Measurements from ENCODE around the gene MBP. TPM values are rescaled to one million over a fixed set of nuclear protein-coding genes. Genes with fewer than 3 reads are reported as not detected.

The MBP gene
- polyA plus RNA-seq, 1 donor from 2014 or later, result 3.3 TPM

GRCh38 chr18:77105028-77105427 is 27.6 kb downstream of the MBP start:
- Histone ChIP-seq H3F3A (ENCODE audit: insufficient read depth, low read length, poor library complexity, severe bottlenecking) (peaks cover 8% of the 10 kb centered on the region), H3K79me2 (replicated peaks; ENCODE audit: insufficient read depth, low read length) (no peaks in the 10 kb centered on the region), H3K9ac (ENCODE audit: low read length) (no peak overlapping the region), H3K27ac (ENCODE audit: low read length) (no peak overlapping the region), H4K20me1 (ENCODE audit: insufficient read depth) (no peaks in the 10 kb centered on the region), H2AFZ (ENCODE audit: low read depth, low read length) (no peak overlapping the region), H3K4me2 (ENCODE audit: low read length) (no peak overlapping the region), H3K36me3 (ENCODE audit: insufficient read depth, low read length) (no peaks in the 10 kb centered on the region), H3K4me3 (ENCODE audit: low read length) (no peak overlapping the region), H3K9me3 (ENCODE audit: low read length) (no peaks in the 10 kb centered on the region), H3K27me3 (ENCODE audit: insufficient read depth, low read depth, low read length) (no peaks in the 10 kb centered on the region), H3K9me2 (ENCODE audit: insufficient read depth, low read length) (no peaks in the 10 kb centered on the region)
- no peak for TF ChIP-seq EP300 (conservative IDR thresholded peaks at IDR 0.05; ENCODE audit: poor library complexity, severe bottlenecking)
- TF ChIP-seq CTCF (IDR thresholded peaks at IDR 0.05; ENCODE audit: poor library complexity, severe bottlenecking), result no peak
- TF ChIP-seq SMC3 (conservative IDR thresholded peaks at IDR 0.05; ENCODE audit: poor library complexity), result no peak
- TF ChIP-seq EZH2 (IDR thresholded peaks at IDR 0.05; ENCODE audit: borderline replicate concordance, insufficient read depth, low read length, poor library complexity, severe bottlenecking), result no peak
- no peak for TF ChIP-seq RAD21 (conservative IDR thresholded peaks at IDR 0.05)
- TF ChIP-seq MXI1 (conservative IDR thresholded peaks at IDR 0.05; ENCODE audit: poor library complexity, severe bottlenecking), result no peak
- TF ChIP-seq, protein P1, sequence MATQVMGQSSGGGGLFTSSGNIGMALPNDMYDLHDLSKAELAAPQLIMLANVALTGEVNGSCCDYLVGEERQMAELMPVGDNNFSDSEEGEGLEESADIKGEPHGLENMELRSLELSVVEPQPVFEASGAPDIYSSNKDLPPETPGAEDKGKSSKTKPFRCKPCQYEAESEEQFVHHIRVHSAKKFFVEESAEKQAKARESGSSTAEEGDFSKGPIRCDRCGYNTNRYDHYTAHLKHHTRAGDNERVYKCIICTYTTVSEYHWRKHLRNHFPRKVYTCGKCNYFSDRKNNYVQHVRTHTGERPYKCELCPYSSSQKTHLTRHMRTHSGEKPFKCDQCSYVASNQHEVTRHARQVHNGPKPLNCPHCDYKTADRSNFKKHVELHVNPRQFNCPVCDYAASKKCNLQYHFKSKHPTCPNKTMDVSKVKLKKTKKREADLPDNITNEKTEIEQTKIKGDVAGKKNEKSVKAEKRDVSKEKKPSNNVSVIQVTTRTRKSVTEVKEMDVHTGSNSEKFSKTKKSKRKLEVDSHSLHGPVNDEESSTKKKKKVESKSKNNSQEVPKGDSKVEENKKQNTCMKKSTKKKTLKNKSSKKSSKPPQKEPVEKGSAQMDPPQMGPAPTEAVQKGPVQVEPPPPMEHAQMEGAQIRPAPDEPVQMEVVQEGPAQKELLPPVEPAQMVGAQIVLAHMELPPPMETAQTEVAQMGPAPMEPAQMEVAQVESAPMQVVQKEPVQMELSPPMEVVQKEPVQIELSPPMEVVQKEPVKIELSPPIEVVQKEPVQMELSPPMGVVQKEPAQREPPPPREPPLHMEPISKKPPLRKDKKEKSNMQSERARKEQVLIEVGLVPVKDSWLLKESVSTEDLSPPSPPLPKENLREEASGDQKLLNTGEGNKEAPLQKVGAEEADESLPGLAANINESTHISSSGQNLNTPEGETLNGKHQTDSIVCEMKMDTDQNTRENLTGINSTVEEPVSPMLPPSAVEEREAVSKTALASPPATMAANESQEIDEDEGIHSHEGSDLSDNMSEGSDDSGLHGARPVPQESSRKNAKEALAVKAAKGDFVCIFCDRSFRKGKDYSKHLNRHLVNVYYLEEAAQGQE (IDR thresholded peaks at IDR 0.05; ENCODE audit: borderline replicate concordance), result no peak
- TF ChIP-seq POLR2AphosphoS5 (IDR thresholded peaks at IDR 0.05), result no peak
- no peak for TF ChIP-seq TAF1 (IDR thresholded peaks at IDR 0.05; ENCODE audit: low read depth)

DNA sequence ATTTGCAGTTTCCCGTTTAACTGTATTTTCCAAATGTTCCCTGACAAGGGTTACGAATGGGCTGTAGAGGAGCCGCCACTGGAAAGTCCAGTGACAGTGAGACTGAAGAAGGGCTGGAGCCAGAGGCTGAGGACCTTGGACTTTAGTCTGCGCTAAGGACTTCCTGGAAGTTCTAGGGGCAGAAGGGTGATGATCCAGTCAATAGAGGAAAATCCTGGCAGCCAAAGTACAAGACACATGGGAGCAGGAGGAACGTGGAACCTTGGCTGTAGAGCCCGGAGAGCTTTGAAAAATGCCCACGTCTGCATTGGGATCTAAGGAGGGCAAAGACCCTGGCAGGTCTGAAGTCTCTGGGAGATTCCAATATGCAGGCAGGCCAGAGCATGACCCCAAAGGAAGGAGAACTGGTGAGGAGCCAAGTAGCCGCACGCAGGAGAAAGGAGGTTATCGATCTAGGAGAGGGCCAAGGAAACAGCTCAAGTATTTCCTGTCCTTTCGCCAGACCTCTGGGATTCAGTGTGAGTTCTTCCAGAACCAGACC is 28.5 kb downstream of the MBP start:
- no peak overlapping the region for H2AFZ ChIP-seq (ENCODE audit: low read depth, low read length)
- H3K9ac ChIP-seq (ENCODE audit: low read length), result no peak overlapping the region
- H3K27ac ChIP-seq (ENCODE audit: low read length), result no peak overlapping the region
- no peak overlapping the region for H3K4me3 ChIP-seq (ENCODE audit: low read length)
- no peaks in the 10 kb centered on the region for H3K27me3 ChIP-seq (ENCODE audit: insufficient read depth, low read depth, low read length)
- no peaks in the 10 kb centered on the region for H3K9me2 ChIP-seq (ENCODE audit: insufficient read depth, low read length)
- no peaks in the 10 kb centered on the region for H3K9me3 ChIP-seq (ENCODE audit: low read length)
- peaks cover 8% of the 10 kb centered on the region for H3F3A ChIP-seq (ENCODE audit: insufficient read depth, low read length, poor library complexity, severe bottlenecking)
- no peak overlapping the region for H3K4me2 ChIP-seq (ENCODE audit: low read length)
- no peaks in the 10 kb centered on the region for H3K36me3 ChIP-seq (ENCODE audit: insufficient read depth, low read length)
- H4K20me1 ChIP-seq (ENCODE audit: insufficient read depth), result no peaks in the 10 kb centered on the region
- no peaks in the 10 kb centered on the region for H3K79me2 ChIP-seq (replicated peaks; ENCODE audit: insufficient read depth, low read length)
- TF ChIP-seq TAF1 (IDR thresholded peaks at IDR 0.05; ENCODE audit: low read depth), result no peak
- TF ChIP-seq POLR2AphosphoS5 (IDR thresholded peaks at IDR 0.05), result no peak
- TF ChIP-seq RAD21 (conservative IDR thresholded peaks at IDR 0.05), result no peak
- no peak for TF ChIP-seq EP300 (conservative IDR thresholded peaks at IDR 0.05; ENCODE audit: poor library complexity, severe bottlenecking)
- no peak for TF ChIP-seq SMC3 (conservative IDR thresholded peaks at IDR 0.05; ENCODE audit: poor library complexity)
- TF ChIP-seq MXI1 (conservative IDR thresholded peaks at IDR 0.05; ENCODE audit: poor library complexity, severe bottlenecking), result no peak
- TF ChIP-seq CTCF (IDR thresholded peaks at IDR 0.05; ENCODE audit: poor library complexity, severe bottlenecking), result no peak
- no peak for TF ChIP-seq EZH2 (IDR thresholded peaks at IDR 0.05; ENCODE audit: borderline replicate concordance, insufficient read depth, low read length, poor library complexity, severe bottlenecking)
- TF ChIP-seq, protein P1 (IDR thresholded peaks at IDR 0.05; ENCODE audit: borderline replicate concordance), result no peak

Data from neural cell (in vitro differentiated cells).